Stromal cell of bone marrow (primary cell): ENCODE data around the gene SLC25A13.

ENCODE experiments used
- DNase-seq: peaks from one replicate; pipeline ENCODE4 v3.0.0-alpha.2; 2012; ENCODE audit warnings: low read depth

The SLC25A13 gene

DNA sequence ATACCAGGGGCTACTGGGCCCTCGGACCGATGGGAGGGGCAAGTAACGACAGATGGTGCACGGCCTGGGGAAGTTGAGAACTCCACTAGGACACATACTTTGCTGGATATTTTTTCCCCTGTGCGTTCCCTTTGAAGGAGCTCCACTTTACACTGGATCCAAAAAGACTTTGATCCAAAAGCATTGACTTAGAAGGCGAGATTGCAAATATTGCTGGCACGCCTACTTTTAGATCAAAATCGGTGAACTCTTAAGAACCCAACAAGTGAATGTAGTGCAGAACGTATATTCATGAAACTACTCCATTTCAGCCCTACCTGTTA, 436 bp upstream of the SLC25A13 start:
- DNase-seq = no peak

DNA sequence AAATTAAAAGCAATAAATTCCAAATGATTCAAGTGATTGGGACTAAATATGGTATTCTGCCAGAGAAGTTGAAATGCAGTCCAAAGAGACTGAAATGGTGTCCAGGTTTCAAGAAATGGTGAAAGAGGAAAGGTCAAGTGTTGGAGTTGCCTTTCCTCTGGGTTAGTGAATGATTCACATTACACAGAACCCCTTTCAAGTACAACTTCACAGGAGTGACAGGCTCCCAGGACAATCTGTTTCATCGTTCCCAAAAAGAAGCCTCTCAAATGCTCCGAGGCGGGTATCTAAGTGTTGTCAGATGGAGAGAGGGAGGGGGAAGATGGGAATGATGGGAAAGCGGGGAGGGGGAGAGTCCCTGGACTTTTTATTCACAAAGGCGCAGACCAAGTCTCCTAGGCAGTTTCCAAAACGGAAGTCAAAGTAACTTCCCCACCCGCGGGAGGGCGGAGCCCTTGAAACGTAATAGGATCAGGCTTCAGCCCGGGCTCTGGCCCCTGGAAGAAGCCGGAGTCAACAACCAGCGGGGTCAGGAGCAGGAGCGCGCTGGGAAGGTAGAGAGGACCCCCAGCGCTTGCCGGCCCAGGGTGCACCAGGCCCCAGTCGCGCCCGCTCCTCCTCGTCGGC, 754 bp downstream of the SLC25A13 start:
- DNase-seq = peak; percentile 76

- no peak for DNase-seq
Observed at GRCh38 chr7:96320442-96320841, 1.5 kb downstream of the SLC25A13 start.

GRCh38 chr7:96319439-96319838, 2.5 kb downstream of the SLC25A13 start:
- DNase-seq = no peak

DNA sequence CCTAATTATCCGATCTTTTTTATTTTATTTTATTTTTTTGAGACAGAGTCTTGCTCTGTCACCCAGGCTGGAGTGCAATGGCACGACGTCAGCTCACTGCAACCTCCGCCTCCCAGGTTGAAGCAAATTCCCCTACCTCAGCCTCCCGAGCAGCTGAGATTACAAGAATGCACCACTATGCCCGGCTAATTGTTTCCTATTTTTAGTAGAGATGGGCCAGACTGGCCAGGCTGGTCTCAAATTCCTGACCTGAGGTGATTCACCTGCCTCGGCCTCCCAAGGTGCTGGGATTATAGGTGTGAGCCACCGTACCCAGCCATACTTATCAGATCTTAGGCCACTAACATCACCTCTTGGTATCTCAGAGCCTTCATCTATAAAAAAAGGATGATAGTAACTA, 4.9 kb downstream of the SLC25A13 start:
- no peak for DNase-seq

DNA sequence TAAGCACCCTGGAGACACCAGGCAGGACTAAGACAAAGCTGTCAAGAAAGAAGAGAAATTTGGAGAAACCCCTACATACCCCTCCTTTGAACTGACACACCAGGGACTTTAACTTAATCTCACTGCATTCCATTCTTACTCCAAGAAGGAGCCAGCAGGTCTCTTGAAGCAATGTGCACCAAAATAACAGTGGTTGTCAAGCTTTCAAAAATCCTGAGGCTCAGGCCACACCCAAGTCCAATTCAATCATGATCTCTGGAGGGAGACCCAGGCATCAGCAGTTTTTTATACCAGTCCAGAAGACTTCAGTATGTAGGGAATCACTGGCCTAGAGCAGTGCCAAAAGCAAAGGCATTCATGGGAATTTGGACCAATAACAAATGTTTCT, 6.8 kb downstream of the SLC25A13 start:
- no peak for DNase-seq

DNA sequence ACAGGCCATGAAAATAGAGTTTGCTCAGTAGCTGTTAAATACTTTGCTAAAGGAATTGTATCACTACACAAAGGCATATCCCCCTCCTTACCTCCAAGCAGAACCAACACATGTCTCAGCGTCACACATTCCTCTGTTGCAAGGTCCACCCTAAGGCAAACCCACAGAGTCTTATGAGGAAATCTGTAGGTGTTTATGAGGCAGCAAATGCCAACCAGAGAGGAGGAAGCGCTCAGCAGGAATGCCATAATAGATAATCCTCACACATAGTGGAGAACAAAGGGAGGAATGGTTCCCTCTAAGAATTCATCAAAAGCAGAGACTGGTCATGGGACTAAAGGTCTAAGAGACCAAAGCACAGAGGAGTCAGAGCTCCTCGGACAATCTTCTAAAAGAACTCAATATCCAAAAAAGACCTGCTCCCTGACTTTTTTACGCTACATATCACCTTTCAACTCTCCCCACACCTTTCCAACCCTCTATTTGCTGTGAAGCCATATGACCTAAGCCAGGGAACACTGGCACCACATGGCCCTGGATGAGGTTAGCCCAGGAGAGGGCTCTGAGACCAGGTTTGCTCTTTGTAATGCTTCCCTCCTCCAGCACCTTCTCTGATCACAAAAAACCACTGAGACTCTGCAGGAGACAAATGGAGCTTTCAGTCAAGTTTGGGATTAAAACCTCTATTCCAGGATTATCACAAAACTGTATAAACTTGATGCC, 7.3 kb downstream of the SLC25A13 start:
- DNase-seq = no peak

DNA sequence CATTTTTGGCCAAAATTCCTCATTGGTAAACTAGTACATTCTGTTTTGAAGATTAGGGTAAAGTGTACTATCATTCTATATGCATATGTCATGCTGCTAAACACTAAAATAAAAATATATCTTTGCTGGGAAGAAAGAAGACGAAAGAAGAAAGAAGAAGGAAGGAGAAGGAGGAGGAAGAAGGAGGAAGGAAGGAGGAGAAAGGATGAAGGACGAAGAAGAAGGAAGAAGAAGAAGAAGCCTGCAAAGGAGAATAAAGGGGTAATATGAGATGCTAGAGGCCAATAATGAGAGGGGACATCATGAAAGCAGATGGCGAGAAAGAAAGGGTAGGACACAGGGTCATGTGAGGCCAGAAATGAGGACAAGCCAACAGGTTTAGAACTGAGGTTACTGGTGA, 8.0 kb downstream of the SLC25A13 start:
- DNase-seq = no peak

DNA sequence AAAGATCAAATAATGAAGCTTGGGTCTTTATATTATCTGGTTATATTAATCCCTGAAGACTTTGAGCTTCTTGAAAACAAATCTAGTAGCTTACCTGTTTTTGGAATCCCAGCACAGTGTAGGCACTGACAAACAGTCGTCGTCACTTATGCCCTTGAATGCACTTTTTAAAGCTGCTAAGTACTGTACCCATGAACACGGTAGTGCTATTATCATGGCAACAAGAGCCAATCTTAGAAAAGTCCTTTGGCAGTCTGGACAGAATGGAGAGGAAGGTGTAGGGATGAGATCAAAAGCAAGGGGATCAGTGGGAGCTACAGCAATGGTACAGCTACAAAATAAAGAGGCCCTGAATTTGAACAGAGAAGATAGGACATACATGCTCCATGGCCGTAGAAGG, 9.4 kb downstream of the SLC25A13 start:
- no peak for DNase-seq

- DNase-seq = no peak
Observed at GRCh38 chr7:96311967-96312366, 9.9 kb downstream of the SLC25A13 start.

DNA sequence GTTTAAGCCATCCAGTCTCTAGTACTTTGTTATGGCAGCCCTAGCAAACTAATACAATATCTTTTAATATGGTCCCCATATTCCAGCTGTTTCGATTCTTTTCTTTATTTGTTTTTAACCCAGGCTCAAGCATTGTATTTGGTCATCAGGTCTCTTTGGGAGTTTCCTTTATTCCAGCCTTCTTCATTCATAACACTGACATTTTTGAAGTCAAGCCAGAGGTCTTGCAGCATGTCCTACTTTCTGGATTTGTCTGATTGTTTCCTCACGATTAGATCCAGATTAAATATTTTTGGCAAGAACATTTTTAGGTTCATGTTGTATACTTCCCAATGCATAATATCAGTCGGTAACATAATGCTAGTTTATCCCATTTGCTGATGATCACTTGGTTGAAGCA, 11.8 kb downstream of the SLC25A13 start:
- no peak for DNase-seq

DNA sequence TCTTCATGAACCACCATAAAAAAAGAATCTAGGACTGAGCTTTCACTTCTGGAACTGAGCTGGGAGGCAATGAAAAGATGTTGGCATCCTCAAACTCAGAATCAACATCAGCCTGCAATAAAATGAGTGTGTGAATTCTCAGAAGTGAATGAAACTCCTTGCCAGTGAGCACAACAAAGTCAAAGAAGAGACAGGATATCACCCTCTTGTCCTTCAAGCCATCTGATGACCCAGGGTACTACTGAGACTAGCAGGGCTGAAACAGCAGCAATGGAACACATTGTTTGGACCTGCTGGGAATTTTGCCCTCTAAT, 13.0 kb downstream of the SLC25A13 start:
- no peak for DNase-seq

- no peak for DNase-seq
Observed at GRCh38 chr7:96308253-96308949, 13.5 kb downstream of the SLC25A13 start.

DNA sequence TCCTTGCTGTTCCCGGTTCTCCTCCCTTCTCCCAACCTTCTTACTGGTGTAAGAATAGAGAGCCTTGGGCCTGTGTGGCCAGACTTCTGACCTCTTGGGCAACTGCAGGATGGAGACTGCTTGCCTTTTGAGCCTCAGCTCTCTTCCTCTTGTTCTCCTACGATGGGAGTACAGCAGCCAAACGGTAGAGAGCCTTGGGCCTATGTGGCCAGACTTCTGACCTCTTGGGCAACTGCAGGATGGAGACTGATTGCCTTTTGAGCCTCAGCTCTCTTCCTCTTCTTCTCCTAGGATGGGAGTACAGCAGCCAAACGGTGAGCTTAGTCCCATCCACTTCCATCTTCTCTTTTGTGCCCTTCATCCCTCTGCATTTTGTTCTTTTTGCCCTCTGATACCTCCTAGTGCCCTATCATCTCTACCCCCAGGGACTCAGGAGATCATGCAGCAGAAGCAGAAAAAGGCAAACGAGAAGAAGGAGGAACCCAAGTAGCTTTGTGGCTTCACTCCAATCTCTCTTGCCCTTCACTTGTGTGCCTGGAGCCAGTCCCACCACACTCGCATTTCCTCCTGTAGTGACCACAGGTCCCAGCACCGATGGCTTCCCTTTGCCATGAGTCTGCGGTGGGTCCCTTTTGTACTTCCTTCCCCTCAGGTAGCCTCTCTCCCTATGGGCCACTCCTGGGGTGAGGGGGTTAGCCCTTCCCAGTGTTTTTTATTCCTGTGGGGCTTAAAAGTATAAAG, 15.3 kb downstream of the SLC25A13 start:
- no peak for DNase-seq

- no peak for DNase-seq
Observed at GRCh38 chr7:96305915-96306314, 16.0 kb downstream of the SLC25A13 start.

GRCh38 chr7:96304573-96304972, 17.3 kb downstream of the SLC25A13 start:
- DNase-seq = no peak

GRCh38 chr7:96303686-96304443, 18.0 kb downstream of the SLC25A13 start:
- peak; percentile 16 for DNase-seq

DNA sequence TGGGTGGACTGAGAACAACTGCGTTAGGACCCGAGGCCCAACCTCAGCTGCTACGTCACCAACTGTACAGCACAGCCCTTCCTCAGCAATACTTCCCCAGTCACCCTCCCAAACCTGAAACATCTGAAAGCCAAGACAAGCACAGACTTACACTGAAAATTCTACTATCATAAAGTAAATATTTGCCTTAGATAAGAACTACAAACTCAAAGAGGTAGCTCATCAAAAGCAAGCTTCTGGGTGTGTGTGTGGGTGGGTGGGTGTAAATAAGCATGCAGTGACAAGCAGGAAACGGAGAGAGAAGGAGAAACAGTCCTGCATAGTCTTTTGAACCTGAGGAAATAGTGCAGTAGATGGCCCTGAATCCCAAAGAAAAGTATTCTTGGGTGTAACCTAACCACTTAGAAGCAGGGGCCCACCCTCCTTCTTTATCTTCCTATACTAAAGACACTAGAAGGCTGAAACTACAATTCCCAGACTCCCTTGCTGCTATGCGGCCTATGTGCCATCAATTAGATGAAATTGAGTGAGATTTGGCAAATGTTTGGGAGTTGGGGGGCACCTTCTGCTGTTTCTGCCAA, 18.7 kb downstream of the SLC25A13 start:
- DNase-seq = no peak

- DNase-seq = no peak
Observed at GRCh38 chr7:96300986-96301385, 20.9 kb downstream of the SLC25A13 start.

GRCh38 chr7:96300502-96300901, 21.4 kb downstream of the SLC25A13 start:
- no peak for DNase-seq

- no peak for DNase-seq
Observed at GRCh38 chr7:96299496-96299895, 22.4 kb downstream of the SLC25A13 start.

GRCh38 chr7:96297876-96298275, 24.0 kb downstream of the SLC25A13 start:
- DNase-seq = no peak
